Activated CD8-positive, alpha-beta T cell treated with anti-CD3 and anti-CD28 coated beads for 36 hours (primary cell): ENCODE measurements around the gene OR6Q1. TPM values are rescaled to one million over a fixed set of nuclear protein-coding genes. Genes with fewer than 3 reads are reported as not detected.

Source experiments
- ATAC-seq: fragments of 200-7000 bp; cut with Tn5 transposase; one replicate; pipeline ENCODE4 v1.10.0; 2021; ENCODE audit warnings: mild to moderate bottlenecking, moderate library complexity
- CTCF ChIA-PET: fragments of 350-600 bp; sonication (Branson Sonifier 250); formaldehyde crosslinking; loops from one replicate; lab custom pipeline; 2021; ENCODE audit warnings: antibody characterized with exemption; lab: Charles Lee
- POLR2A ChIA-PET: fragments of 350-600 bp; sonication (Branson Sonifier 250); formaldehyde crosslinking; loops from one replicate; lab custom pipeline; 2021; ENCODE audit warnings: antibody characterized with exemption; lab: Charles Lee
- DNase-seq: peaks from one replicate; pipeline ENCODE4 v3.0.0-alpha.2; 2020
- H3K27ac Mint-ChIP-seq: one replicate; pipeline ENCODE4 v1.8.0; 2021; ENCODE audit warnings: mild to moderate bottlenecking, mixed read lengths
- H3K27me3 Mint-ChIP-seq: one replicate; pipeline ENCODE4 v1.8.0; 2021; ENCODE audit warnings: mixed read lengths
- H3K36me3 Mint-ChIP-seq: one replicate; pipeline ENCODE4 v1.8.0; 2021; ENCODE audit warnings: low read depth, mixed read lengths
- H3K4me1 Mint-ChIP-seq: one replicate; pipeline ENCODE4 v1.8.0; 2021; ENCODE audit warnings: low read depth, mixed read lengths
- H3K4me3 Mint-ChIP-seq: one replicate; pipeline ENCODE4 v1.8.0; 2021; ENCODE audit warnings: mild to moderate bottlenecking, moderate library complexity, mixed read lengths
- H3K9me3 Mint-ChIP-seq: one replicate; pipeline ENCODE4 v1.8.0; 2021; ENCODE audit warnings: mixed read lengths
- CTCF ChIP-seq: fragments of 200-600 bp; IDR thresholded peaks from one replicate; pipeline ENCODE4 v1.8.0; 2022; ENCODE audit warnings: antibody characterized with exemption, mild to moderate bottlenecking
- intact Hi-C: fragments of 100-400 bp; cut with micrococcal nuclease; formaldehyde crosslinking; loops from one replicate; pipeline ENCODE4 v1.10.0; 2022
- total RNA-seq, 2 experiments: library from RNA; stranded (reverse); gene quantifications; one replicate each; pipeline ENCODE4 v1.2.3, GENCODE V29; 2021

OR6Q1 gene
- total RNA-seq, 2 experiments from 2014 or later = not detected

- Mint-ChIP-seq H3K27me3 (peaks cover 19% of the 10 kb centered on the region), H3K9me3 (no peaks in the 10 kb centered on the region), H3K36me3 (no peaks in the 10 kb centered on the region), H3K4me3 (no peak overlapping the region), H3K27ac (no peak overlapping the region), H3K4me1 (peaks cover 4% of the 10 kb centered on the region)
- TF ChIP-seq CTCF = no peak
- ATAC-seq (no peak), DNase-seq (no peak)
- CTCF ChIA-PET = no interaction called here
- POLR2A ChIA-PET = no interaction called here
- intact Hi-C loops = no loop called here
These were observed 30.1 kb upstream of the OR6Q1 start for GRCh38 chr11:58000699-58001098.

- no peaks in the 10 kb centered on the region for H3K36me3 Mint-ChIP-seq
- peaks cover 19% of the 10 kb centered on the region for H3K27me3 Mint-ChIP-seq
- peaks cover 4% of the 10 kb centered on the region for H3K4me1 Mint-ChIP-seq
- no peak overlapping the region for H3K27ac Mint-ChIP-seq
- DNase-seq (no peak), ATAC-seq (no peak)
- H3K9me3 Mint-ChIP-seq = no peaks in the 10 kb centered on the region
- no peak overlapping the region for H3K4me3 Mint-ChIP-seq
- CTCF ChIA-PET = no interaction called here
- POLR2A ChIA-PET = no interaction called here
- TF ChIP-seq CTCF = no peak
- intact Hi-C loops = no loop called here
These were observed 27.7 kb upstream of the OR6Q1 start for GRCh38 chr11:58003036-58003435.

- H3K27ac Mint-ChIP-seq = no peak overlapping the region
- no peaks in the 10 kb centered on the region for H3K36me3 Mint-ChIP-seq
- intact Hi-C loops = no loop called here
- no peak for TF ChIP-seq CTCF
- H3K4me1 Mint-ChIP-seq = peaks cover 4% of the 10 kb centered on the region
- CTCF ChIA-PET = no interaction called here
- POLR2A ChIA-PET = no interaction called here
- no peak for DNase-seq
- H3K9me3 Mint-ChIP-seq = no peaks in the 10 kb centered on the region
- no peak for ATAC-seq
- peaks cover 19% of the 10 kb centered on the region for H3K27me3 Mint-ChIP-seq
- H3K4me3 Mint-ChIP-seq = no peak overlapping the region
These were observed 27.2 kb upstream of the OR6Q1 start for GRCh38 chr11:58003591-58003990.

GRCh38 chr11:58004664-58005063 lies 26.1 kb upstream of the OR6Q1 start:
- peaks cover 4% of the 10 kb centered on the region for H3K4me1 Mint-ChIP-seq
- intact Hi-C loops = no loop called here
- ATAC-seq (no peak), DNase-seq (no peak)
- no peak overlapping the region for H3K27ac Mint-ChIP-seq
- POLR2A ChIA-PET = no interaction called here
- no peak overlapping the region for H3K4me3 Mint-ChIP-seq
- TF ChIP-seq CTCF = no peak
- H3K9me3 Mint-ChIP-seq = no peaks in the 10 kb centered on the region
- no peaks in the 10 kb centered on the region for H3K36me3 Mint-ChIP-seq
- H3K27me3 Mint-ChIP-seq = peaks cover 19% of the 10 kb centered on the region
- CTCF ChIA-PET = no interaction called here

- Mint-ChIP-seq H3K4me3 (no peak overlapping the region), H3K27ac (no peak overlapping the region), H3K27me3 (peaks cover 19% of the 10 kb centered on the region), H3K9me3 (no peaks in the 10 kb centered on the region), H3K36me3 (no peaks in the 10 kb centered on the region), H3K4me1 (peaks cover 4% of the 10 kb centered on the region)
- intact Hi-C loops = no loop called here
- ChIA-PET POLR2A (no interaction called here), CTCF (no interaction called here)
- no peak for TF ChIP-seq CTCF
- DNase-seq (no peak), ATAC-seq (no peak)
These were observed 23.8 kb upstream of the OR6Q1 start for GRCh38 chr11:58006940-58007339.
